WERI-Rb-1 (cell line): ENCODE data around the gene CLCNKA.
"Not testable (repeated sequence)": the region's sequence is repeated elsewhere in the genome, so short reads cannot be mapped to it uniquely, and the experiment has no call there.

Experiments used
- DNase-seq: peaks from one replicate; pipeline ENCODE4 v3.0.0-alpha.2; 2020
- H3K27ac ChIP-seq: fragments of 250-450 bp; sonication (Bioruptor Pico); 2 replicates; pipeline ENCODE4 v1.5.1; 2020; ENCODE audit warnings: mild to moderate bottlenecking, moderate library complexity
- H3K27me3 ChIP-seq: fragments of 250-450 bp; sonication (Bioruptor Pico); 2 replicates; pipeline ENCODE4 v1.5.1; 2021; ENCODE audit warnings: mild to moderate bottlenecking, low read depth, moderate library complexity; ENCODE audit not compliant: insufficient read depth, severe bottlenecking
- H3K36me3 ChIP-seq: fragments of 250-450 bp; sonication (Bioruptor Pico); 2 replicates; pipeline ENCODE4 v1.5.1; 2020; ENCODE audit warnings: mild to moderate bottlenecking, moderate library complexity
- H3K4me3 ChIP-seq: 2 replicates; pipeline ENCODE4 v1.5.1; 2011; ENCODE audit warnings: low read depth, mild to moderate bottlenecking, control low read depth, low read length
- H3K9me3 ChIP-seq: fragments of 250-450 bp; sonication (Bioruptor Pico); 2 replicates; pipeline ENCODE4 v1.5.1; 2021; ENCODE audit warnings: mild to moderate bottlenecking, moderate library complexity; ENCODE audit not compliant: severe bottlenecking
- TF ChIP-seq, protein P1 (sequence below): IDR thresholded peaks from 2 replicates; pipeline ENCODE4 v1.5.1; 2011; ENCODE audit warnings: low read depth, mild to moderate bottlenecking, control low read depth, inconsistent platforms, low read length

Gene CLCNKA

DNA sequence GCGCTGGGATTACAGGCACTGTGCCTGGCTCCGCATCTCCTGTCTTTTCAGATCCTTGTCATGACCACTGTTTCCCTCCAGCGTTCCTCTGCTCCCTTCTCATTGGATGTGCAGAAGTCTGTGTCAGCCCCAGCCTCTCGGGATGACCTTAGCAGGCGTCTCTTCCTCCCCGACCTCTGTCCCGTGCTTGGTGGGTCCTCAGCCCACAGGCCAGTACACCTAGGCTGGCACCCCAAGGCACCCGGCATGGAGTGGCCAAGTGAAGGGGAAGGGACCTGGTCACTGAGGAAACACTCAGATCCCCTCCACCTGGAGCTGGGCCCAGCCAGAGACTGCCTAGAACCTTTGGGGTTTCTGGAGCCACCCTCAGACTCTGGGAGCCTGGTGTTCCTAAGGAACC, 19.4 kb downstream of the CLCNKA start:
- no peak for DNase-seq
- Histone ChIP-seq H3K27me3 (no peaks in the 10 kb centered on the region), H3K27ac (no peak overlapping the region), H3K36me3 (no peaks in the 10 kb centered on the region), H3K4me3 (no peak overlapping the region), H3K9me3 (no peaks in the 10 kb centered on the region)
- TF ChIP-seq, protein P1, sequence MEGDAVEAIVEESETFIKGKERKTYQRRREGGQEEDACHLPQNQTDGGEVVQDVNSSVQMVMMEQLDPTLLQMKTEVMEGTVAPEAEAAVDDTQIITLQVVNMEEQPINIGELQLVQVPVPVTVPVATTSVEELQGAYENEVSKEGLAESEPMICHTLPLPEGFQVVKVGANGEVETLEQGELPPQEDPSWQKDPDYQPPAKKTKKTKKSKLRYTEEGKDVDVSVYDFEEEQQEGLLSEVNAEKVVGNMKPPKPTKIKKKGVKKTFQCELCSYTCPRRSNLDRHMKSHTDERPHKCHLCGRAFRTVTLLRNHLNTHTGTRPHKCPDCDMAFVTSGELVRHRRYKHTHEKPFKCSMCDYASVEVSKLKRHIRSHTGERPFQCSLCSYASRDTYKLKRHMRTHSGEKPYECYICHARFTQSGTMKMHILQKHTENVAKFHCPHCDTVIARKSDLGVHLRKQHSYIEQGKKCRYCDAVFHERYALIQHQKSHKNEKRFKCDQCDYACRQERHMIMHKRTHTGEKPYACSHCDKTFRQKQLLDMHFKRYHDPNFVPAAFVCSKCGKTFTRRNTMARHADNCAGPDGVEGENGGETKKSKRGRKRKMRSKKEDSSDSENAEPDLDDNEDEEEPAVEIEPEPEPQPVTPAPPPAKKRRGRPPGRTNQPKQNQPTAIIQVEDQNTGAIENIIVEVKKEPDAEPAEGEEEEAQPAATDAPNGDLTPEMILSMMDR = no peak

DNA sequence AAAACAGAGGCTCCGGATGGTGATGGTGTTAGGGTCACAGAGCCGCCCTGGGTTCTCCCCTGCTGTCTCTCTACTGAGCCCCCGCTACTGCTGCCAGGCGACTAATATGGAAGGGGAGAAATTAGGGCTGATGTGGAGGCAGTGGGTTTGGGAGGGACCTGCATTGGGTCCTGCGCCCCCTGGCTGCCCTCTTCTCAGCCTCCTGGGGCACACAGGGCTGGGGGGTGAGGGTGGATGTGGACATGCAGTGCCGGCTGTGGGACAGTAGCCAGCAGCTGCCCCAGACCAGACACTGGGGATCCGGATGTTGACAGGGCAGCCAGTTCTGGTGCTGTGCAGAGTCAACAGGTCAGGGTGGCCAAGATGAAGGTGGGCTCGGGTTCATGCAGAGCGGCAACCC, 20.3 kb downstream of the CLCNKA start:
- Histone ChIP-seq H3K4me3 (no peak overlapping the region), H3K36me3 (no peaks in the 10 kb centered on the region), H3K27ac (no peak overlapping the region), H3K27me3 (no peaks in the 10 kb centered on the region), H3K9me3 (no peaks in the 10 kb centered on the region)
- TF ChIP-seq, protein P1 = peak; percentile 27; the same call in 1 of the 2 replicates
- DNase-seq = no peak

DNA sequence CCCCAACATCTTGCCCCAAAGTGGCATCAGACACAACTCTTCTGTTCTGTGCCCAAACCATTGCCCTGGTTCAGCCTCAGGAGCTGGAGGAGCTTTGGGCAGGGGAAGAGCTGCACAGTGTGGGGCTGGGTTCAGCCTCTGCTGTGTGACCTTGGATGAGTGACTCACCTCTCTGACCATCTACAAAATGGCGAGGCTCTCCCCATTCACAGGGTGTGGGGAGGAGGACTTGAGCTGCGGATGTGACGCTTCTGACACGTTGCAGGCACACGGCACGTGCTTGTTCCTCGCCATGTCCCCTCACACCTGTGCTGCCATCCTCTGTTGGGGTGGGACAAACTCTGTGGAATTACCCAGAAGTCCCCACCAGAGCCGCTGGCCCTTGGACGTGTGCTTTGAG, 20.8 kb downstream of the CLCNKA start:
- not testable (repeated sequence) for H3K9me3 ChIP-seq, H3K27me3 ChIP-seq, H3K27ac ChIP-seq, H3K36me3 ChIP-seq, H3K4me3 ChIP-seq, DNase-seq

DNA sequence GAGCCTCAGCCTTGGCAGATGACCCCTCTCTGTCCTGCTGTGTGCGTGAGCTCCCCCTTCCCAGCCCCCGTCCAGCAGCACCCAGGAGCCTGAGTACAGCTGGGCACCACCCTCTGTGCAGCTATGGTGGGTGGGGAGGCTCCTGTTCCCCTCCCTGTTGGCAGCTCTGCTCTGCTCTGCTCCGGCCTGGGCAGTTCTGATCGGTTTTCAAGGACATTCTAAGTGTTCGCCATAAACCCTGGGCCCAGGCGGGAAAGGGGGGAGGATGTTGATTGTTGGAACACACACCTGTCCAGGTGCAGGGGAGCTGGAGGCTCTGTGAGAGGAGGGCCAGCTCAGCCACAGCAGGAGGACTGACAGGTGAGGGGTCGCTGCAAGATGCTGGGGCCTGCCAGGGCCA, 21.7 kb downstream of the CLCNKA start, which contains the start of gene CLCNKB:
Gene CLCNKB, plus strand, starts transcription at position 262 of the 400 bp plus-strand sequence. CDS start 711 bp downstream, outside the sequence.
- DNase-seq = no peak
- Histone ChIP-seq H3K9me3 (no peaks in the 10 kb centered on the region), H3K4me3 (no peak within 1 kb of the TSS), H3K27me3 (no peaks in the 10 kb centered on the region), H3K27ac (no peak within 1 kb of the TSS), H3K36me3 (no peaks in the 10 kb centered on the region)
- TF ChIP-seq, protein P1 = no peak

DNA sequence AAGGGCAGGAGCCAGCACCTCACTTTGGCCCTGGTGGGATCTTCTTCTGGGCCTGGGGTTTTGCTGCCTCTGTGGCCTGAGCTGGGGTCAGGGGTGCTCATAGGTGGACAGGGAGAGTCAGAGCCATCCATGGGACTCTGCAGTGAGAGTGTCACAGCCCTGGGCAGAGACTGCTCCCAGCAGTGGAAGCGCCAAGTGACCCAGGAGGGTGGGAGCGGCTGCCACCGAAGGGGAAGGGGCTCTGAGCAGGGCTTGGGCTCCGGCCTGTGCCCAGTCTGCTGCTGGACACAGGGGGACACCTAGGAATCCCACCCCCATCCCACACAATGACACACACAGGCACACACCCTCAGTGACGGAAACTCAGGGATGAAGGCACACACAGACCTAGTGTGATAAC, 22.1 kb downstream of the CLCNKA start:
- Histone ChIP-seq H3K36me3 (no peaks in the 10 kb centered on the region), H3K9me3 (no peaks in the 10 kb centered on the region), H3K4me3 (no peak overlapping the region), H3K27me3 (no peaks in the 10 kb centered on the region), H3K27ac (no peak overlapping the region)
- no peak for DNase-seq
- TF ChIP-seq, protein P1 = no peak

DNA sequence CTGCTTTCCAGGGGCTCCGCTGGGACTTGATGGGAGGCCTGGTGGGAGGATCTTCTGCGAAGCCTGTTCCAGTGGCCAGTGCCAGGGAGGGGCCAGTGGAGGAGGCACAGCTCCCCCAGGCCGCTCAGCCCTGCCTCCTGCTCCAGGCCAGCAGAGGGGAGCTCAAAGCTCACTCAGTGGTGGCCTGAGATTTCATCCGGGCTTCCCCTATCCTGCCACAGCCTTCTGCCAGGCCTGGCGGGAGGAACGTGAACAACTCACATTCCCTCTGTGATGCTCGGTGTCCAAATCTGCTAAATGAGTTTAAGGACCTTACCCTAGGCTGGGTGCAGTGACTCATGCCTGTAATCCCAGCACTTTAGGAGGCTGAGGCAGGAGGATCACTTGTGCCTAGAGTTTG, 25.0 kb downstream of the CLCNKA start:
- H3K27ac ChIP-seq = no peak overlapping the region
- no peaks in the 10 kb centered on the region for H3K36me3 ChIP-seq
- H3K9me3 ChIP-seq = no peaks in the 10 kb centered on the region
- TF ChIP-seq, protein P1 = no peak
- H3K4me3 ChIP-seq = no peak overlapping the region
- DNase-seq = no peak
- no peaks in the 10 kb centered on the region for H3K27me3 ChIP-seq
